Measurements from ENCODE around the gene TTLL1. TPM values are rescaled to one million over a fixed set of nuclear protein-coding genes. Genes with fewer than 3 reads are reported as not detected.

The TTLL1 gene
- total RNA-seq, 1 donor from 2014 or later: 6.3 TPM

GRCh38 chr22:43077121-43077877, 11.9 kb downstream of the TTLL1 start:
- DNase-seq (ENCODE audit: low read depth): no peak
- no peak overlapping the region for H3K4me3 ChIP-seq (ENCODE audit: low read depth, low read length)
- peaks cover 1% of the 10 kb centered on the region for H3K36me3 ChIP-seq (ENCODE audit: control insufficient read depth, insufficient read depth, low read length)
- H3K27me3 ChIP-seq (ENCODE audit: control insufficient read depth, insufficient read depth, low read length): no peaks in the 10 kb centered on the region
- FAIRE-seq: no peak
- TF ChIP-seq, protein P1, sequence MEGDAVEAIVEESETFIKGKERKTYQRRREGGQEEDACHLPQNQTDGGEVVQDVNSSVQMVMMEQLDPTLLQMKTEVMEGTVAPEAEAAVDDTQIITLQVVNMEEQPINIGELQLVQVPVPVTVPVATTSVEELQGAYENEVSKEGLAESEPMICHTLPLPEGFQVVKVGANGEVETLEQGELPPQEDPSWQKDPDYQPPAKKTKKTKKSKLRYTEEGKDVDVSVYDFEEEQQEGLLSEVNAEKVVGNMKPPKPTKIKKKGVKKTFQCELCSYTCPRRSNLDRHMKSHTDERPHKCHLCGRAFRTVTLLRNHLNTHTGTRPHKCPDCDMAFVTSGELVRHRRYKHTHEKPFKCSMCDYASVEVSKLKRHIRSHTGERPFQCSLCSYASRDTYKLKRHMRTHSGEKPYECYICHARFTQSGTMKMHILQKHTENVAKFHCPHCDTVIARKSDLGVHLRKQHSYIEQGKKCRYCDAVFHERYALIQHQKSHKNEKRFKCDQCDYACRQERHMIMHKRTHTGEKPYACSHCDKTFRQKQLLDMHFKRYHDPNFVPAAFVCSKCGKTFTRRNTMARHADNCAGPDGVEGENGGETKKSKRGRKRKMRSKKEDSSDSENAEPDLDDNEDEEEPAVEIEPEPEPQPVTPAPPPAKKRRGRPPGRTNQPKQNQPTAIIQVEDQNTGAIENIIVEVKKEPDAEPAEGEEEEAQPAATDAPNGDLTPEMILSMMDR (IDR thresholded peaks at IDR 0.05; ENCODE audit: insufficient read depth, low read length, severe bottlenecking): no peak

DNA sequence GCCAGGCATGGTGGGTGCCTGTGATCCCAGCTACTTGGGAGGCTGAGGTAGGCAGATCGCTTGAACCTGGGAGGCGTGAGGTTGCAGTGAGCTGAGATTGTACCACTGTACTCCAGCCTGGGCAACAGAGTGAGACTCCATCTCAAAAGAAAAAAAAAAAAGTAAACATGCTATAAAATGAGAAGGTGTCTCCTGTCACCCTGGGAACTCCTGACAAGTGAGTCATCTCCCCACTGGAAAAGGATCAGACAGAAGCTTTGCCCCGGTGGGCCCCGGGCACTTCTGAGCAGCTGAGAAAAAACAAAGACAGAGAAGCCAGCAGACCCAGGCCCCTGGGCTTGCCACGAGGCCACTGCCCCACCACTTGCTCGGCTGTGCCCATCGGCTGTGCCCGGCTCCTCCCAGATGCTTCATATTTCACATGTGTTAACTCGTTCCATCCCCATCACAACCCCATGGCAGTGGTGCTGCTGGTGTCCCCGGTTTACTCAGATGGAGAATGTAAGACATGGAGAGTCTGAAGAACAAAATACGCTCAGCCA, 22.3 kb downstream of the TTLL1 start:
- no peaks in the 10 kb centered on the region for H3K27me3 ChIP-seq (ENCODE audit: control insufficient read depth, insufficient read depth, low read length)
- H3K4me3 ChIP-seq (ENCODE audit: low read depth, low read length): no peak overlapping the region
- H3K36me3 ChIP-seq (ENCODE audit: control insufficient read depth, insufficient read depth, low read length): no peaks in the 10 kb centered on the region
- DNase-seq (ENCODE audit: low read depth) (peak; percentile 34), FAIRE-seq (no peak)
- TF ChIP-seq, protein P1 (IDR thresholded peaks at IDR 0.05; ENCODE audit: insufficient read depth, low read length, severe bottlenecking): no peak

GRCh38 chr22:43066134-43066533, 23.1 kb downstream of the TTLL1 start:
- no peak overlapping the region for H3K4me3 ChIP-seq (ENCODE audit: low read depth, low read length)
- DNase-seq (ENCODE audit: low read depth): no peak
- TF ChIP-seq, protein P1 (IDR thresholded peaks at IDR 0.05; ENCODE audit: insufficient read depth, low read length, severe bottlenecking): no peak
- H3K36me3 ChIP-seq (ENCODE audit: control insufficient read depth, insufficient read depth, low read length): no peaks in the 10 kb centered on the region
- H3K27me3 ChIP-seq (ENCODE audit: control insufficient read depth, insufficient read depth, low read length): no peaks in the 10 kb centered on the region
- no peak for FAIRE-seq

DNA sequence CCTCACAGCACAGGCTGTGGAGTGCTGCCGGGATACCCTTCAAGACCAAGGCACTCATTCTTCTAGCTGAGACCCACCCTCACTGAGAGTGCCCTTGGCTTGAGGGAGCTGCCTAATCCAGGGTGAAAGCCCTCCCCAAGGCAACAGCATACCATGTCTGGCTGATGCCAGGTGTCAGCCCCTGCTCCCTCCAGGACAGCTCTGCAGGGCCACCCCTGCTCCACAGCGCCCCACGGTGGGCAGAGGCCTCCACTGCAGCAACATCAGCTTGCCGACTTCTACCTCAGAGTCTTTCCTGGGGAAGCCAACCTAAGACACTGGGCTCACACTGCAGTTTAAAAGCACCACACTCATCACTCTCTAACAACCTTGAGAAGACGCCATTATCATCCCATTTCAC, 29.0 kb downstream of the TTLL1 start:
- DNase-seq (ENCODE audit: low read depth) (peak; percentile 10), FAIRE-seq (peak; percentile 32)
- H3K4me3 ChIP-seq (ENCODE audit: low read depth, low read length): no peak overlapping the region
- H3K36me3 ChIP-seq (ENCODE audit: control insufficient read depth, insufficient read depth, low read length): no peaks in the 10 kb centered on the region
- TF ChIP-seq, protein P1 (IDR thresholded peaks at IDR 0.05; ENCODE audit: insufficient read depth, low read length, severe bottlenecking): peak; percentile 72
- no peaks in the 10 kb centered on the region for H3K27me3 ChIP-seq (ENCODE audit: control insufficient read depth, insufficient read depth, low read length)

GRCh38 chr22:43057641-43058040, 31.6 kb downstream of the TTLL1 start:
- Histone ChIP-seq H3K4me3 (ENCODE audit: low read depth, low read length) (no peak overlapping the region), H3K27me3 (ENCODE audit: control insufficient read depth, insufficient read depth, low read length) (no peaks in the 10 kb centered on the region), H3K36me3 (ENCODE audit: control insufficient read depth, insufficient read depth, low read length) (no peaks in the 10 kb centered on the region)
- TF ChIP-seq, protein P1 (IDR thresholded peaks at IDR 0.05; ENCODE audit: insufficient read depth, low read length, severe bottlenecking): no peak
- FAIRE-seq: no peak
- DNase-seq (ENCODE audit: low read depth): no peak
